Sciatic nerve (tissue), 2 donors: ENCODE measurements around the gene ST6GALNAC4. TPM values are rescaled to one million over a fixed set of nuclear protein-coding genes. Genes with fewer than 3 reads are reported as not detected.

Experiments used
- ATAC-seq: fragments of 200-7000 bp; cut with Tn5 transposase; one replicate; pipeline ENCODE4 v1.9.1; 2020; ENCODE audit warnings: mild to moderate bottlenecking, moderate library complexity
- DNase-seq: peaks from one replicate; pipeline ENCODE4 v3.0.0-alpha.2; 2020; ENCODE audit warnings: low spot score
- intact Hi-C: fragments of 100-400 bp; cut with DNase I; formaldehyde crosslinking; loops from one replicate; pipeline ENCODE4 v1.14.2; 2022
- total RNA-seq: library from RNA; stranded (reverse); fragmentation: NEBNext Ultra II Directional; extraction: Animal tissue kit (Norgen Biotek cat#: 25700); gene quantifications from one replicate; pipeline ENCODE4 v1.2.1, GENCODE V29; 2021
- donor health status: DM: no; HTN: no; CAD: no.
- donor health status: DM: no; HTN: no; CAD: no.

Gene ST6GALNAC4
- total RNA-seq, 1 donor from 2014 or later: 19.6 TPM

DNA sequence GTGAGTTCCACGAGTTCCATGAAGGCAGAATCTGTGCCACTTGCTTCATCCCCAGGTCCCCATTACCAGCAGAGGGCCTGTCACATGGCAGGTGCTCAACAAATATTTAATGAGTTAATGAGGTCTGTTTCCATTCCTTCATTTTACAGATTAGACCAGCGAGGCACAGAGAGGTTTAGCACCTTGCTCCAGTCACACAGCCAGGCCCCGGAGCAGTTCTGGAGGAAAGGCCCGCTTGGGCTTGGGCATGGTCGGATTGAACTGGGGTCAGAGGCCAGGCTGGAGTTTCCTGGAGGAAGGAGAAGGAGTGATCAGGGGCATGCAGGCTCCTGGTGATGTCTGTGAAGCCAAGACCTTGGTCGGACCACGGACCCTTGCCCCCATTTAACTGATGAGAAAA lies 4.0 kb upstream of the ST6GALNAC4 start:
- DNase-seq (no peak), ATAC-seq (no peak)
- intact Hi-C loops: loop anchor here (5.0 kb wide), 1 partner anchor 328 kb away; no protein-coding TSS in a partner anchor

DNA sequence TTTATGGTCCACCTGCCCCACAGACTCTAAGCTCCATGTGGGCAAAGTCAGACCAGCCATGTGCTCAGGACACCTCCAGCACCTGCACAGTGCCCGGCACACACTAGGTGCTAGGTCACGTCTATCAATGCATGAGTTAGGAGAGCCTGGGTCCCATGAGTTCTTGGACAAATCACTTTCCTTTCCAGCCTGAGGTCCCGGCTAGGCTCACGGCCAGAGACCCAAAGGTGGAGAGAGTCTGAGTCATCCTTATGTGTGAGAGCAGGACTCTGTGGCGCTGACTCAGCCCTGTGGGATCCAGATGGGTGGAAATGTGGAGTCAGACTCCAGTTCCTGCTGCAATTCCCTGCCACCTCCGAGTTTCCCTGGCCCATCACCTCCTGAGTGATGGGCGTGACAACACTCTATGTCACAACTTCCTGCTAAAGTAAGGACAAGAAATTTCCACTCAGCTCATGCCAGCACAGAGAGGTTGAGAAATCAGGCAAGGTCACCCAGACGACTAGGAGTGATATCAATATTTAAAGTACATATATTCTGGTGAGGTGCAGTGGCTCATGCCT lies 2.5 kb upstream of the ST6GALNAC4 start:
- intact Hi-C loops: no loop called here
- DNase-seq (peak; percentile 83), ATAC-seq (peak; percentile 55)

GRCh38 chr9:127918183-127919107 lies 1.6 kb upstream of the ST6GALNAC4 start:
- no peak for DNase-seq
- intact Hi-C loops: no loop called here

GRCh38 chr9:127917603-127918002 lies 762 bp upstream of the ST6GALNAC4 start:
- intact Hi-C loops: no loop called here
- DNase-seq (no peak), ATAC-seq (no peak)

More at GRCh38 chr9:127918183-127919107, 1.6 kb upstream of the ST6GALNAC4 start:
- no peak for ATAC-seq

DNA sequence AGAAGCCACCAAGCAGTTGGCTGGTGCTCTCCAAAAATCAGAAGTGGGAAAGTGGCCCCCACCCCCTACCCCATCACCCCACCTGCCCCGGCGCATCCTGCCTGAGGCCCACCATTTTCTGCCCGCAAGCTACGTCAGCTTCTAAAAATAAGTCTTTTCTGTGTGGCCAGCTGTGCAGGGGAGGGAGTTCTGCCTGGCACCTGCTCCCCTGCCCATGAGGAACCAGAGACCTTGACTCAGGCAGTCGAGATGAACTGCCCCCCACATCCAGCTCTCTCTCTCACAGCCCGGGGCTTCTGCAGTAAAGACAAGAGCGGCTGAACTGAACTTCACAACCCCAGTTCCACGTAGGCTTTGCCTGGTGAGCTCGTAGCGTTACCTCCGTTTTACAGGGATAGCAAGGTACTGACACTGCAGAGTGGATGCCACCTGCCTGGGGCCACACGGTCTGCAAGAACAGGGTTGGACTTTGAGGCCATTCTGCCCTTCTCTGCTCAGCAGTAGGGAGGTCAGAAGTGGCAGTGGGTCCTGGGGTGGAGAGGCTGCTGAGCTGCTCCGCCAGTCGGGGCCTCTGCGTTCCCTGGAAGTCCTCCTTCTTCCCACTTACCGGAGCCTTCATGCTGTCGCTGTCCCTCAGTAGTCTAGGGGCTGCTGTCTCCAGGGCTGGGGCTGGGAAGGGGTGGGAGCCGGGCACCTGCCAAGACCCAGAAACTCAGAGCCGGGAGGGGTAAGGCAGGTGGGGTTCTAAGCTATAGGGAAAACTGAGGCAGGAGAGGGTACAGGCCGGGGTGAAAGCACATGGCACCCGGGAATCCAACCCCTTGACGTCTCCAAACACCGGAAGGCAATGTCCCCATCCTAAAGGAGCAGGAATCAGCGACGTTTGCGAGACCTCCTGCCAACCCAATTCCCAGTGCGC lies 781 bp downstream of the ST6GALNAC4 start:
- intact Hi-C loops: no loop called here
- DNase-seq (no peak), ATAC-seq (peak; percentile 3)

DNA sequence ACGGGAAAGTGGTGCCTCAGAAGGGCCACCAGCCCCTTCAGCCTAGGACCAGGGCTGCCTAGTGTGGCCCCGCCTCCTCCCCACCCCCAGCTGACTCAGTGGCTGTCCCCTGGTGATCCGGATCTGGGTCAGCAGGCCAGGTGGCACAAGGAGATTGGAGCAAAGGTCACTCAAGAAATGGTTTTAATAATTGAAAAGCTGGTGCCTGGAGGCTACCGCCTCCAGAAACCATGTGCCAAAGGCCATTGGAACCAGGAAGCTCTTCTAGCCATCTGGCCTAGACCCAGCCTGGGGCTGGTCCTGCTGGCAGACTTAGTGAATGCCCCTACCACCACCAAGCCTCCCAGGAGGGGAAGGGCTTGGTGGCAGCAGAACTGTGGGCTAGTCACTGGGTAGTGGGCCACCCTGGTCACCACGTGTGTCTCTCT lies 1.5 kb downstream of the ST6GALNAC4 start:
- ATAC-seq (no peak), DNase-seq (no peak)
- intact Hi-C loops: no loop called here

GRCh38 chr9:127913682-127914081 lies 3.2 kb downstream of the ST6GALNAC4 start:
- DNase-seq (no peak), ATAC-seq (no peak)
- intact Hi-C loops: loop anchor here (5.0 kb wide), 1 partner anchor 41 kb away; no protein-coding TSS in a partner anchor

GRCh38 chr9:127912882-127913281 lies 4.0 kb downstream of the ST6GALNAC4 start:
- ATAC-seq: no peak
- DNase-seq: no peak

DNA sequence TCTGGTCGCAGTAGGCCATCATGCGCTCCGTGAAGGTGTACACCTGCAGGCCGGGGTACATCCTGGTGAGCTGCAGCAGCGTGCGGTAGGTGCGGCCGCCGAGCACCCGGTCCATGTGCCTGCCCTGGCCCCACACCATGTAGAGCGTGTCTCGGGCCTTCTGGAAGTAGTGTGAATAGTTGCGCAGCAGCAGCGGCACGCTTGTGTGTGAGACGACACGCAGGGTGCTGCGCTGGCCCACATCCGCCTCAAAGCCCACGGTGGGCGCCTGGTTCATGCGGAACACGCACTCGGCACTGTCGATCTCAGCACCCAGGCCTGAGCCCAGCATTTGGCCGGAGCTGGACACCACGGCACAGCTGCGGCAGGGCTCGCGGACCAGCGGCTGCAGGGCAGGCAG lies 4.5 kb downstream of the ST6GALNAC4 start:
- ATAC-seq: no peak
- intact Hi-C loops: loop anchor here (5.0 kb wide), 1 partner anchor 40 kb away; no protein-coding TSS in a partner anchor

More at GRCh38 chr9:127912882-127913281, 4.0 kb downstream of the ST6GALNAC4 start:
- intact Hi-C loops: loop anchor here (5.0 kb wide), 1 partner anchor 41 kb away; no protein-coding TSS in a partner anchor

DNA sequence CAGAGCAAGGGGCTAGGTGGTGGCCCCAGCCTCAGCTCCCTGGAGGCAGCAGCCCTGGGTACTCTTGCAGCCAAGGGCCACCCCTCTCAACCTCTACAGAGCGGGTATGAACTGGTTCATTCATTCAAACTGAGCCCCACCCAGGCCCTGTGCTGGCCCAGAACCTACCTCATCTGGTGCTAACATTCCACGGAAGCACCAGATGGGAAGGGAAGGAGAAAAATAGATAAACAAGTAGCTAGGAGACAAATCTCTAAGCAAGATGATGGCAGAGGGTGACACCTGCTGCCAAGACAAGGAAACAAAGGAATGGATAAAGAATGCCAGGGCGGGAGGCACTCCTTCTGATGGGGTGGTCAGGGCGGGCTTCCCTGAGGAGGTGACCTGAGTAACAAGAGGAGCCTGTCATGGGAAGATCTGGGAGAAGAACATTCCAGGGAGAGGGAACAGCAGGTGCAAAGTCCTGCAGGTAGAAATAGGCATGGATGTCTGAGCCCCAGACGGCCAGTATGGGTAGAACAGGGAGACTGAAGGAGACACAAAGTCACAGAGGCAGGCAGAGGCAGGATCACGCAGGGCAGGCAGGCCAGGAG lies 6.1 kb downstream of the ST6GALNAC4 start:
- no peak for DNase-seq
- intact Hi-C loops: loop anchor here (5.0 kb wide), 1 partner anchor 38 kb away; no protein-coding TSS in a partner anchor
- ATAC-seq: peak; percentile 58

More for the DNA sequence above, 4.5 kb downstream of the ST6GALNAC4 start:
- DNase-seq: no peak

- ATAC-seq (no peak), DNase-seq (no peak)
- intact Hi-C loops: loop anchor here (5.0 kb wide), 1 partner anchor 38 kb away; no protein-coding TSS in a partner anchor
Measured at GRCh38 chr9:127909839-127910273, 7.0 kb downstream of the ST6GALNAC4 start.

DNA sequence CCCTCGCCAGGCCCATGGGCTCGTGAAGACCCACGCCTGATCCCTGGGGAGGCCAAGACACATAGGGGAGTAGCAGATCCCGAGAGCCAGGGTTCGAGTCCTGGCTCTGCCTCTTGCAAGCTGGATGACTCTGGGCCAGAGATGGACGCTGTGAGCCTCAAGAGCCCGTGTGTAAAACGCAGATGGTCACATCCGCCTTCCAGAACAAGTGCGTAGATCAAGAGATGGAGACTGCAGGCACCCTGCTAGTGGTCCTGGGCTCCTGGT lies 8.2 kb downstream of the ST6GALNAC4 start:
- DNase-seq: no peak
- no peak for ATAC-seq
- intact Hi-C loops: no loop called here

DNA sequence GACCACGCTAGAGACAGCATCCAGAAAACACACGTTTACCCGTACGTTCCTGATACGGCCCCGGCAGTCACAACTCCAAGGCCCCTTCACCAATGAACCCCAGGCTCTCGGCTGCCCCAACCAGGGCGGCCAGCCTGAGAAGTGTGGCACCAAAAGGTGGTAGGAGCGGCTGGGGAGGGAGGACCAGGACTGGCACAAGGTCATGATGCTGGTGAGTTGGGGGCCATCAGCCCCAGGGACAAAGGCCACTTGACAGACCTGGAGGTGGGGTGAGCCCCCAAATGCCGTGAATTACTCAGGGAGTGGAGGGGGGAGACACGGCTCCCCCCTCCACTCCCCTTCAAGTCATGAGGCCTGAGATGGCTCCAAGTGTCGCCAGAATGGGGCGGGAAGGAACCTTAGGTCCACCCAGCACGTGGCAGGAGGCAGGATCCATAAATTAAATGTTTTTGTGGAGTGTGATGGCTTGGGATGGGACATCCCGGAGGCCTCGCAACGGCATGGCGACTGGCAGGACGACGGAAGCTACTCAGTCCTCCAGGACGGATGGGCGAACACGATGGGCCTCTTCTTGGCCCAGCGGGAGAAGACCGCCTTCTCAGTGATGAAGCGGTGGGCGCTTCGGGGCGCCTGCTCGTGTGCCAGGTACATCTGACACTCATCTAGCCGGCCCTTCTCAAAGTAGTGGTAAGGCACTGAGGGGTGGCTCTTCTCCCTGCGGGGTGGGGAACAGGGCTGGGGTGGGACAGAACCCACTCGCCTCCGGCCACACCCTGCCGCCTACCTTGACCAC lies 8.8 kb downstream of the ST6GALNAC4 start:
- intact Hi-C loops: no loop called here
- ATAC-seq (no peak), DNase-seq (no peak)

- ATAC-seq (no peak), DNase-seq (no peak)
- intact Hi-C loops: no loop called here
Measured at GRCh38 chr9:127905788-127906191, 11.1 kb downstream of the ST6GALNAC4 start.

DNA sequence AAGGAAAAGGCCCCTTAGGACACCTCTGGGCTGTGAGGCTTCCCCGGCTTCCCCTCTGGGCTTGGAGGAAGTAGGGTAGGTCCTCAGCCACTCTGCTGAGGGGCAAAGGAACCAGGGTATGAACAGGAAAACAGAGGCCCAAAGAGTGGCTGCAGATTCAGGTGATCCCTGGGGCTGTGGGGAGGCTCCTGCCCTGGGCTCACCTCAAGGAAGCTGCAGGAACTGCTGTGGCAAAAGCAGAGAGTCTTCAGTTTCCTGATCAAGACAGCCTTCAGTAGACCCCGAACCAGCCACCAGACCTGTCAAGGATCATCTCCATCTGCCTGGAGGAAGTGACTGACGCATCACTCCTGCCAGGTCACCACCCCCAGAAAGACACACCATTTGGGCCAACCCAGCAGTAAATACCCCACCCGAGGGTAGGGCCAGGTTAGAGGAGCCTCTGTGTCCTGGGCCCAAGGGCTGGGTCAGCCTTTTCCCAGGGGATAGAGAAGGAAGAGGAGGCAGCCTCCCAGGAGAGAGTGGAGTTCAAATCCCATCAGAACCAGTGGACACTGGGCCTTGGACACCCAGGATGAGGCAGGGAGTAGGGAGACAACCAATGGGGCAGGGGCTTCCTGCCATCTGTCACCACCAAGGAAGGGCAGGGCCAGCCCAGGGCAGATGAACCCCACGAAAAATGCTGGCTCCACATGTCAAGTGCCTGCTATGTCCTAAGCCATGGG lies 11.7 kb downstream of the ST6GALNAC4 start:
- peak; percentile 1 for ATAC-seq
- intact Hi-C loops: no loop called here
- no peak for DNase-seq

- intact Hi-C loops: no loop called here
- no peak for DNase-seq
- peak; percentile 16 for ATAC-seq
Measured at GRCh38 chr9:127904561-127905003, 12.3 kb downstream of the ST6GALNAC4 start.
